Activated T-helper 17 cell treated with anti-CD3 and anti-CD28 coated beads, Interleukin-2, amount 50 U/mL, for 72 hours (primary cell): ENCODE measurements around the gene ARID1A. TPM values are rescaled to one million over a fixed set of nuclear protein-coding genes. Genes with fewer than 3 reads are reported as not detected.

ENCODE experiments used
- ATAC-seq: fragments of 150-1000 bp; cut with Tn5 transposase; replicated peaks from 2 replicates; pipeline ENCODE4 v1.10.0; 2021; ENCODE audit warnings: mild to moderate bottlenecking, moderate library complexity
- H3K27ac Mint-ChIP-seq: one replicate; pipeline ENCODE4 v1.8.0; 2022; ENCODE audit warnings: mixed read lengths
- H3K27me3 Mint-ChIP-seq: one replicate; pipeline ENCODE4 v1.8.0; 2022; ENCODE audit warnings: mixed read lengths
- H3K36me3 Mint-ChIP-seq: one replicate; pipeline ENCODE4 v1.8.0; 2022; ENCODE audit warnings: low read depth, mild to moderate bottlenecking, mixed read lengths
- H3K4me1 Mint-ChIP-seq: one replicate; pipeline ENCODE4 v1.8.0; 2022; ENCODE audit warnings: mixed read lengths
- H3K4me3 Mint-ChIP-seq: one replicate; pipeline ENCODE4 v1.8.0; 2022; ENCODE audit warnings: mild to moderate bottlenecking, mixed read lengths
- H3K9me3 Mint-ChIP-seq: one replicate; pipeline ENCODE4 v1.8.0; 2022; ENCODE audit warnings: mixed read lengths
- total RNA-seq, 2 donors: library from RNA; stranded (reverse); gene quantifications; one replicate each; pipeline ENCODE4 v1.2.3, GENCODE V29; 2022

Gene ARID1A
- total RNA-seq, 2 donors from 2014 or later = 72.5 to 83.4 TPM

DNA sequence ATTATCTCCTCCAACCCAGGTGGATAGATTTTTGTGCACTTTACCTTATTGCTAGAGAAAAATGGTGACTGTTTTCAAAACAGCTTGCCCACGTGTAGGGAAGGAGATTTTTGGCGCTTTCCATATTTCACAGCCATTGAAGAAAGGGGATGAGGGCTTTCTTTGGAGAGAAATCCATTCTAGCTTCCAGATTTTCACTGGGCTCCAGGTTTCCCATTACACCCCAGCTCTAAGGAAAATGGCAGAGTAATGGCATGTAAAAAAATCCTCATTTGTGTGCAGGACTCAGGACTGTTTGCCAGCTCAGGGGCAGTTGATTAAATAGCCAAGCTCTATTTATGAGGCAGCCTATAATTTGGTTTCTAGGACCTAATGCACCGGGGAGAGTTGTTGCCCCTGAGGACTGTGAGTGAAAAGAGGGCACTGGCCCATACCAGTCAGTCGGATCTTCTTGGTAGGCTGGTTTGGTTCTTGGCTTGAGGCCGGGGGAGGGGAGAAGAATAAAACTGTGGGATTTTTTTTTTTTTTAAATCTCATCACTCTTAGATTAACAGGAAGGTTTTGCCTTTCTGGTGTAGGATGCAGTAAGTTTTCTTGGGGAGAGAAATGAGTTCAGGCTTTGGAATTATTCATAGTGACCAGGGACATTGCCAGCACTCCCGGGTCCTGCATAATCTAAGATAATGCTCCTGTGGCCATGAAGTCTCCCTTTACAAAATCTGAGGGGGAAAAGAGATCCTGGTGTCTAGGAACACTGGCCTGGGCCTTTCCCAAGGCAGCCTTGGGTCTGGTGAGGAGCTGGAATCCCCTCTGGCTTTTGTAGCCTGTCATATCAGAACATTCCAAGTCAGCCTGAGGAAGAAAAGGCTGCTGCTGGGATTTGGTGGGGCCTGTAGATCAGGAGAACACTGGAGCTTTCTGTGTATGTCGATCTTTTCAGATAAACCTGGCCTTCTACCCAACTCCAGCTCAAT is 1.9 kb upstream of the ARID1A start:
- peaks cover 5% of the 10 kb centered on the region for H3K36me3 Mint-ChIP-seq
- H3K27ac Mint-ChIP-seq = peak overlapping the region; percentile 85
- no peaks in the 10 kb centered on the region for H3K27me3 Mint-ChIP-seq
- H3K4me1 Mint-ChIP-seq = peaks cover 10% of the 10 kb centered on the region
- peak overlapping the region; percentile 90 for H3K4me3 Mint-ChIP-seq
- no peak for ATAC-seq
- H3K9me3 Mint-ChIP-seq = no peaks in the 10 kb centered on the region

DNA sequence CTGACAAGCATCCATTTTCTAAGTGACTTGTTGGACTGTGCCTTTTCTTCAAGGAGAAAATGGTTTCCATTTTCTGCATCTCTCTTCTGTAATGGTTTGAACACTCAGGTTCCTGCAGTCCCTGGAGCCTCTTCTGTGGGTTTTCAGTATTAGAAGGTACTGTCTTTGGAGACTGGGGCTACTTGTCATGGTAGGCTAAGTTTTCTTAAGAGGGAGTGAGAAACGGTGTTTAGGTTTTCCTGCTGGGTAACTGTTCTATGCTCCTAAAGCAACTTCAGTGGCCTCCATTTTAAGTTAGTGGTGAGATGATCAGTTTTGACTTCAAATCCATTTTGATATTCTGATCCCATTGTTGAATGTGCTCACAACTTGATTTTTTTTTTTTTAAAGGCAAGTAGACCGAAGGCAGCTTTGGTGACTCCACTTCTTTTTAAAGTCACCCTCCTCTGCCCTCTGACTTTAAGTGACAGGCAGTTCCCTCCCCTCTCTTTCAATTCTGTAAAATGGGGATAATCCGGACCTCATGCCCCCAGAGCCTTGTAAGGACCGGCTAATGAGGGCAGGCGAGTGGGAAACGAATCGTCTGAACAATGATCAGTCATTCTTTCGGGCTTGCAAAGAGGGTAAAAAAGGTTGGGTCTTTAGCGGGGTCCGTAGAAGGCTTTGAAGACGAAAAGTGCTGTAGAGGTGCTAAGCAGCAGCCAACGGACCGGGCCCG is 1.0 kb upstream of the ARID1A start:
- H3K9me3 Mint-ChIP-seq = no peaks in the 10 kb centered on the region

DNA sequence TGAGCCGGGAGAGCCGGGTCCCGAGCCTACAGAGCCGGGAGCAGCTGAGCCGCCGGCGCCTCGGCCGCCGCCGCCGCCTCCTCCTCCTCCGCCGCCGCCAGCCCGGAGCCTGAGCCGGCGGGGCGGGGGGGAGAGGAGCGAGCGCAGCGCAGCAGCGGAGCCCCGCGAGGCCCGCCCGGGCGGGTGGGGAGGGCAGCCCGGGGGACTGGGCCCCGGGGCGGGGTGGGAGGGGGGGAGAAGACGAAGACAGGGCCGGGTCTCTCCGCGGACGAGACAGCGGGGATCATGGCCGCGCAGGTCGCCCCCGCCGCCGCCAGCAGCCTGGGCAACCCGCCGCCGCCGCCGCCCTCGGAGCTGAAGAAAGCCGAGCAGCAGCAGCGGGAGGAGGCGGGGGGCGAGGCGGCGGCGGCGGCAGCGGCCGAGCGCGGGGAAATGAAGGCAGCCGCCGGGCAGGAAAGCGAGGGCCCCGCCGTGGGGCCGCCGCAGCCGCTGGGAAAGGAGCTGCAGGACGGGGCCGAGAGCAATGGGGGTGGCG is 371 bp downstream of the ARID1A start:
- no peak for ATAC-seq
- no peaks in the 10 kb centered on the region for H3K9me3 Mint-ChIP-seq
- H3K27ac Mint-ChIP-seq = no peak overlapping the region
- no peak overlapping the region for H3K4me3 Mint-ChIP-seq
- H3K36me3 Mint-ChIP-seq = peaks cover 5% of the 10 kb centered on the region
- no peaks in the 10 kb centered on the region for H3K27me3 Mint-ChIP-seq
- peaks cover 15% of the 10 kb centered on the region for H3K4me1 Mint-ChIP-seq

More for the DNA sequence above, 1.0 kb upstream of the ARID1A start:
- H3K27ac Mint-ChIP-seq = peak overlapping the region; percentile 85
- no peak for ATAC-seq
- H3K36me3 Mint-ChIP-seq = peaks cover 5% of the 10 kb centered on the region
- peaks cover 10% of the 10 kb centered on the region for H3K4me1 Mint-ChIP-seq
- H3K27me3 Mint-ChIP-seq = no peaks in the 10 kb centered on the region
- peak overlapping the region; percentile 90 for H3K4me3 Mint-ChIP-seq

DNA sequence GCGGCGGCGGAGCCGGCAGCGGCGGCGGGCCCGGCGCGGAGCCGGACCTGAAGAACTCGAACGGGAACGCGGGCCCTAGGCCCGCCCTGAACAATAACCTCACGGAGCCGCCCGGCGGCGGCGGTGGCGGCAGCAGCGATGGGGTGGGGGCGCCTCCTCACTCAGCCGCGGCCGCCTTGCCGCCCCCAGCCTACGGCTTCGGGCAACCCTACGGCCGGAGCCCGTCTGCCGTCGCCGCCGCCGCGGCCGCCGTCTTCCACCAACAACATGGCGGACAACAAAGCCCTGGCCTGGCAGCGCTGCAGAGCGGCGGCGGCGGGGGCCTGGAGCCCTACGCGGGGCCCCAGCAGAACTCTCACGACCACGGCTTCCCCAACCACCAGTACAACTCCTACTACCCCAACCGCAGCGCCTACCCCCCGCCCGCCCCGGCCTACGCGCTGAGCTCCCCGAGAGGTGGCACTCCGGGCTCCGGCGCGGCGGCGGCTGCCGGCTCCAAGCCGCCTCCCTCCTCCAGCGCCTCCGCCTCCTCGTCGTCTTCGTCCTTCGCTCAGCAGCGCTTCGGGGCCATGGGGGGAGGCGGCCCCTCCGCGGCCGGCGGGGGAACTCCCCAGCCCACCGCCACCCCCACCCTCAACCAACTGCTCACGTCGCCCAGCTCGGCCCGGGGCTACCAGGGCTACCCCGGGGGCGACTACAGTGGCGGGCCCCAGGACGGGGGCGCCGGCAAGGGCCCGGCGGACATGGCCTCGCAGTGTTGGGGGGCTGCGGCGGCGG is 1.0 kb downstream of the ARID1A start:
- Mint-ChIP-seq H3K36me3 (peaks cover 5% of the 10 kb centered on the region), H3K27ac (no peak overlapping the region), H3K27me3 (no peaks in the 10 kb centered on the region), H3K4me1 (peaks cover 15% of the 10 kb centered on the region), H3K4me3 (no peak overlapping the region), H3K9me3 (no peaks in the 10 kb centered on the region)
- peak; percentile 2 for ATAC-seq

DNA sequence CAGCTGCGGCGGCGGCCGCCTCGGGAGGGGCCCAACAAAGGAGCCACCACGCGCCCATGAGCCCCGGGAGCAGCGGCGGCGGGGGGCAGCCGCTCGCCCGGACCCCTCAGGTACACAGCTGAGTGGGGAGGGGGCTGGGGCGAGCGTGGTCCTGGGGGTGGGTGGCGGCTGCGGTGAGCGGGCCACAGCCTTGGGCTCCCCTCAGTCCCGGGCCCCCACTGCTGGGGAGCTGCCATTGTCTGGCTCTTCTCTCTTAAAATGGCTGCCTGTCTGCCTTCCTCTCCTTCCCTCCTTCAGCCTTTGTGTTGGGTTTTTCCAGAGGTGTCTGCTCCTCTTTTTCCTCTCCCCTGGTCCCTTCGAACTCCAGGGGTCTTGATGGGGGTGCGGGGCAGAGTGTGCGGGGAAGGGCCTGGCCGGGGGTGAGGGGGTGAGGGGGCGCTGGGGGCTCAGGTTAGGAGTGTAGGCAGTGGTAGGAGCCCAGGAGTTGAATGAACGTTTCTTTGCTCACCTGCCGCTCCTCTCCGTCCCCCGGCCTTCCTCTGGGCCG is 1.7 kb downstream of the ARID1A start:
- ATAC-seq = no peak
- H3K9me3 Mint-ChIP-seq = no peaks in the 10 kb centered on the region
- H3K4me3 Mint-ChIP-seq = no peak overlapping the region
- peaks cover 15% of the 10 kb centered on the region for H3K4me1 Mint-ChIP-seq
- peaks cover 5% of the 10 kb centered on the region for H3K36me3 Mint-ChIP-seq
- no peak overlapping the region for H3K27ac Mint-ChIP-seq
- H3K27me3 Mint-ChIP-seq = no peaks in the 10 kb centered on the region

DNA sequence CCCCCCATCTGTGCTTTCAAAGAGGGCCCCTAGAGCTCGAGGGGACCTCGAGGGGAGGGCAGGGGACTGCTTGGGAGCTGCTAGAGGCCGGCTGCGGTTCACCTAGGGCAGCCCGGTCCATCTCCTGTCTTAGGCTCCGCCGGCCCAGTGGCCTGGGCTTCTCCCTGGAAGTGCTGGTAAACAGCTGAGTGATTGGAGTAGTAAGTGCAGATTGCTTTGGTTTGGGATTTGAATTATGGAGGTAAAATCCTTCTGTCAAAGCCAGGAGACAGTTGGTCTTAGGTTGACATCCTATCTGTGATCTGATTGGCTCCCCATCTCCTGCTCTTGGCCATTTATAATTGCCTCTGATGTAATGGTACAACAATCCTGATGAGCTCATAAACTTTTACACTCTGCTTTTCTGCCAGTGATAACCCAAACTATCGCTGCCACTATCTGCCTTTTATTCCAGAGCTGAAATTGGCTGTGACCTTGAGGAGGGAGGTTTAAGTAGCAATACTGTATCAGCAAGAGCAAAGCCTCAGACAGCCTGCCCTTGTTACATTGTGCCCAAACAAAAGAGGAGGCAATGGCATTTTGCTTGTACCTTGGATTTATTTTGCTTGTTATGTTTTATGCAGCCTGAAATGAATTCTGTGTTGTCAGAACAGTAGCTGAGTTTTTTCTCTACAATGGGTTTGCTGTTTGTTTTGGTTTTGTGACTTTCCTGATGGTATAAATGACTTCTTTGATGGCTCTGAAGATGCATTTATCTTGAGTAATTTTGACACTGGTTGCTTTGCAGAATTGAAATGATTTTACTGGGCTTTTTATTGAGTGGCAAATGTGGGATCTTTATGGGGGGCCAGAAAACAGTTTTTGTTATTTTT is 2.4 kb downstream of the ARID1A start:
- Mint-ChIP-seq H3K4me3 (no peak overlapping the region), H3K4me1 (peaks cover 15% of the 10 kb centered on the region), H3K27ac (no peak overlapping the region), H3K36me3 (peaks cover 5% of the 10 kb centered on the region), H3K9me3 (no peaks in the 10 kb centered on the region), H3K27me3 (no peaks in the 10 kb centered on the region)
- ATAC-seq = peak; percentile 66

DNA sequence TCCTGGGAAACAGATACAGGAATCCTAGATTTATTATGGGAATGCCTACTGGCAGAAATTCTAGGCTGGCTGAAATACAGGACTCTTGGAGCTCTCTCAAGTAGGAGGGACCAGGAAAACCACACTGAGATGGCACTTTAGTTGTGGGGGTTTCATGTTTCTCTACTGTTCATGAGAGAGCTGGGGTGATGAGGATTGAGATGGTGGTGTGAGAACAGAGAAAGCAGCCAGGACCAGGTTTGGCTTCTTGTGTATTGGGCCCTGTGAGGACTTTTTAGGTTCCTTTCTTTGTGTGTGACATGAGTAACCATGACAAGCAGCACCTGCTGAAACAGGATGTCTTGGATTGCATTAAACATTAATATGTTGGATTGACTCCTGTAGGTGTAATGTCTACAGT is 4.9 kb downstream of the ARID1A start:
- Mint-ChIP-seq H3K4me1 (peaks cover 20% of the 10 kb centered on the region), H3K4me3 (no peak overlapping the region), H3K36me3 (peaks cover 9% of the 10 kb centered on the region), H3K27ac (no peak overlapping the region), H3K27me3 (no peaks in the 10 kb centered on the region), H3K9me3 (no peaks in the 10 kb centered on the region)
- ATAC-seq = no peak

DNA sequence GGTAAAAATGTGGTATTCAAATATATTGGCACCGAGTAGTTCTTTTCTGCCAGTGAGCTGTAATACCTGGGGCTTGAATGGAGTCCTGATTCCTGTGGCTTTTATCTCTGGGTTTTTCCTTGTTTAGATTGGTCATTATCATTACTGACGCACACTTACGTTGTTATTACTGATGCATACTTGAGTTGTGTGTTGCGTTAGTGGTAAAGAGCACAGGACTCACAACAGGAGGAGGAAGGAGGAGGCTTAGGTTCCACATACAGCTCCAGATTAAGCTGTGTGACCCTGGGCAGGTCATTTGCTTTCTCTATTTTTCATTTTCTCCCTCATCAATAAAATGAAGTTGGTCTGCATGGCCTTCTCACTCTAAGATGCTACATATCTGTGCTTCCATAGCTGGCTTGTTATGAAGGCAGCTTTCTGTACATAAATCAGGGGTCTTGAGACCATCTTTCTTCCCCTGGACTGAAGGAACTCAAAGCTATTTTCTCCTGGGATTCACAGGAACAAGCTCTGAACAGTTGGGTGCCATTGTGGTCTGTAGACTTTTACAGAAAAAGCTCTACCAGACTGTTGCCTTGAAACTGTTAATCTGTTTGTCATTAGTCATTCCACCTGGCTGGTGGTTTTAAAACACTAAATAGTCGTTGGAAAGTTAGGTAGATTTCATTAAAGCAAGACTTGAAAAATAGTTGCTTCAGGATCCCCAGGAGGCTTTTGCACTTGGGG is 5.6 kb downstream of the ARID1A start:
- no peaks in the 10 kb centered on the region for H3K9me3 Mint-ChIP-seq
- H3K27ac Mint-ChIP-seq = no peak overlapping the region
- H3K4me3 Mint-ChIP-seq = no peak overlapping the region
- H3K4me1 Mint-ChIP-seq = peaks cover 27% of the 10 kb centered on the region
- ATAC-seq = no peak
- no peaks in the 10 kb centered on the region for H3K27me3 Mint-ChIP-seq
- H3K36me3 Mint-ChIP-seq = peaks cover 16% of the 10 kb centered on the region

DNA sequence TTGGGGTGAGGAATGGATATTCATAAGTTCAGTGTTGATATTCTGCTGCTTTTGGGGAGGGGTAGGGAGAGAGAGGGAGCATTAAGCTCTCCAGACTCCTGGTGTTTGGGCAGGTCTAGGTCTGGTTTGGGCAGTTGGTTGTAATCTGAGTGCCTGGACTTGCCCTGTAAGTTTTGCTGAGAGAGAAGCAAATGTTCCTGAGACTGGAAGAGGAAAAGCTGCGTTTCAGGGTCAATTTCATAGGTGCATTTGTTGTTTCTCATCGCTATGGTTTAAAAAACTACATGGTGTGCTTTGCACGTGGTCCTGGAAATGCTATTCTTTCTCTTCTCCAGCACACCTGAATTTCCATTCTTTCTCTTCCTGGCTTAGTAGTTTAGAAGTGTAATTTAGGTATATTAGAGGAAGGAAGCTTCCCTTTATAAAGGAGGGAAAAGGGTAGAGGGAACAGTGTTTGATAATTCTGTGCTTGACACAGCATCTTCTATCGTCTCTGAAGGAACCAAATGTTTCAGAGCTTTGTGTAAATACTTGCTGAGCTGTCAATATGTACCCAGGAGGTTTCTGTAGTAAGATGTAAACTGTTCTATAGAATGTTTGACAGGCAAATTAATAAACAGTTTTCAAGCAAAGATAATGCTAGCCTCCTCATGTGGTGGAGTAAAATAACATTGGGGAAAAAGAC is 6.3 kb downstream of the ARID1A start:
- no peak overlapping the region for H3K4me3 Mint-ChIP-seq
- H3K36me3 Mint-ChIP-seq = peaks cover 21% of the 10 kb centered on the region
- no peaks in the 10 kb centered on the region for H3K27me3 Mint-ChIP-seq
- no peaks in the 10 kb centered on the region for H3K9me3 Mint-ChIP-seq
- peaks cover 31% of the 10 kb centered on the region for H3K4me1 Mint-ChIP-seq
- no peak overlapping the region for H3K27ac Mint-ChIP-seq
- ATAC-seq = peak; percentile 4

DNA sequence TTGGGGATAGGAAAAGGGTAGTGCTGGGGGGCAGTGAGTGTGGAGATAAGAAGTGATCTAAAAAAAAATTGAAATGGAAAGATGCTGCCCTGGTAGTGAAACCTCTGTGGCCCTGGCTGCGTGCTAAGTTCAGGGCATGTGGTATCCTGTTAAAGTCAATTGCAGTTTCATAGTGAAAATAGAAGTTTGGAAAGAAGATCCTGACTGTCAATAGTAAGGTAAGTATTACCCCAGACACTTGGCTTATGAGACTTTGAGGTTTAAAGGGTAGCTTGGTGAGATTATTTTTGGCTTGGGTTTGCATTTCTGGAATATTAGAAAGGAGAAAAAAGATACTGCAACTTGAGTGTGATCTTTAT is 6.8 kb downstream of the ARID1A start:
- peak; percentile 66 for ATAC-seq
- no peaks in the 10 kb centered on the region for H3K9me3 Mint-ChIP-seq
- no peak overlapping the region for H3K27ac Mint-ChIP-seq

DNA sequence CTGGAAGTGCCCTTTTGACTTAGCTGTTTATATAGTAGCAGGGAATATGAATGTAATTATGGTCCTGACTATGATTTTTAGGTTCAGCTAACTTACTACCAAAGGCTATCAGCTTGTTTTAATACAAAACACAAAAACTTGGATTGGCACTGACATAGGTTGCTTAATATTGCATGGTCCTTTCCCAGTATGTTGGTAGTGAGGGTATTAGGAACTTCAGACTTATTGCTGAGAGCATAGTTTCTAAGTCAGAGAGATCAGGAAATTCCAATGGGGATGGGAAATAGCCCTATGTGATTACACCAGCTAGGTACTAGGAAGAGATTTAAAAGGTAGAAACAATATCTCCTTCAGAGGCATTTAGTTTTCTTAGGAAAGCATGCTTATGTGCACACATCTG is 7.7 kb downstream of the ARID1A start:
- Mint-ChIP-seq H3K9me3 (no peaks in the 10 kb centered on the region), H3K36me3 (peaks cover 31% of the 10 kb centered on the region), H3K27me3 (no peaks in the 10 kb centered on the region), H3K4me1 (peaks cover 31% of the 10 kb centered on the region), H3K27ac (peak overlapping the region; percentile 61), H3K4me3 (no peak overlapping the region)
- no peak for ATAC-seq

More for the DNA sequence above, 6.8 kb downstream of the ARID1A start:
- H3K4me3 Mint-ChIP-seq = no peak overlapping the region
- peaks cover 26% of the 10 kb centered on the region for H3K36me3 Mint-ChIP-seq
- H3K4me1 Mint-ChIP-seq = peaks cover 31% of the 10 kb centered on the region
- H3K27me3 Mint-ChIP-seq = no peaks in the 10 kb centered on the region

DNA sequence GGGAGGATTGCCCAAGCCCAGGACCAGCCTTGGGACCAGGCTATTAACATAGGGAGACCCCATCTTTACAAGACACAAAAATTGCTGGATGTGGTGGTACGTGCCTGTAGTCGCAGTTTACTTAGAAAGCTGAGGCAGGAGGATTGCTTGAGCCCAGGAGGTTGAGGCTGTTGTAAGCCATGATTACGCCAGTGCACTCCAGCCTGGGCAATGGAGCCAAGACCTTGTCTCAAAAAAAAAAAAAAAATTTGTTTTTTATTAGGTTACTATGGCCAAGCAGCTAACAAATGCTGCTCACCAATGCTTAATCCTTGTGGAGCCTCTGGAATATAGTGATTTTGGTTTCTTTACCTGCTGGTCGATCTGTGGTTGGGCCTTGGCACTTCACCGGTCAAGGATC is 8.8 kb downstream of the ARID1A start:
- Mint-ChIP-seq H3K9me3 (no peaks in the 10 kb centered on the region), H3K4me1 (peaks cover 35% of the 10 kb centered on the region), H3K27ac (no peak overlapping the region), H3K36me3 (peaks cover 43% of the 10 kb centered on the region), H3K27me3 (no peaks in the 10 kb centered on the region), H3K4me3 (no peak overlapping the region)
- ATAC-seq = no peak
